ENCODE measurements around the gene UVRAG. TPM values are rescaled to one million over a fixed set of nuclear protein-coding genes. Genes with fewer than 3 reads are reported as not detected.

The UVRAG gene
- polyA plus RNA-seq, 6 donors from 2014 or later: 39.6 to 94.0 (median 70.8) TPM

DNA sequence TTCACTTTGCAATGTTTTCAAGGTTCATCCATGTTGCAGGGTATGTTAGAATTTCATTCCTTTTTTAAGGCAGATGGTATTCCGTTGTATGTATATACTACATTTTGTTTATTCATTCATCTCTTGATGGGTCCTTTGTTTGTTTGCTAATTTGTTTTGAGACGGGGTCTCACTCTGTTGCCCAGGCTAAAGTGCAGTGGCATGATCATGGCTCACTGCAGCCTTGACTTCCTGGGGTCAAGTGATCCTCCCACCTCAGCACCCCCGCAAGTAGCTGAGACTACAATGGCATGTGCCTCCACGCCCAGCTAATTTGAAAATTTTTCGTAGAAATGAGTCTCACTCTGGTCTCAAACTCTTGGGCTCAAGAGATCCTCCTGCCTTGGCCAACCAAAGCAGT, 6.2 kb downstream of the UVRAG start:
- no peaks in the 10 kb centered on the region for H3K27me3 Mint-ChIP-seq
- ATAC-seq (ENCODE audit: low read depth in 2 of 2) (no peak), DNase-seq (no peak)
- peak overlapping the region; percentile 44 to 88 (median 63) for H3K4me3 Mint-ChIP-seq
- peaks cover 0 to 17% of the 10 kb centered on the region in 2 donors for H3K36me3 Mint-ChIP-seq
- H3K27ac Mint-ChIP-seq: peak overlapping the region in 5 of 6 donors; percentile 77 to 95 (median 87)
- H3K9me3 Mint-ChIP-seq: peaks cover 0 to 4% (median 0%) of the 10 kb centered on the region in 7 donors
- peaks cover 32 to 66% (median 58%) of the 10 kb centered on the region in 3 donors for H3K4me1 Mint-ChIP-seq

DNA sequence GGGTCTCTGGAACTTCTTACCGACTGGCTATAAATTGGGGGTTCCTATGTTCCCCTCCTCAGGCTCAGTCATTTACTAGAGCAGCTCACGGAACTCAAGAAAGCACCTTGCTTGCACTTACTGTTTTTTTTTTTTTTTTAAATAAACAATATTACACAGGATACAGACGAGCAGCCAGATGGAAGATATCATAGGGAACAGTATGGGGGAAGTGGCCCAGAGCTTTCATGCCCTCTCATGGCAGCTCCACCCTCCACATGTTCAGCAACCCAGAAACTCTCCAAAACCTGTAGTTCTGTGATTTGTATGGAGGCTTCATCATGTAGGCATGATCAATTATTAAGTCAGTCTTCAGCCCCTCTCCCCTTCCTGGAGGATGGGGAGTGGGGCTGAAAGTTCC, 7.5 kb downstream of the UVRAG start:
- Mint-ChIP-seq H3K4me3 (peak overlapping the region; percentile 44 to 89 (median 83)), H3K4me1 (peaks cover 40 to 80% (median 70%) of the 10 kb centered on the region in 3 donors), H3K9me3 (peaks cover 0 to 4% (median 0%) of the 10 kb centered on the region in 7 donors), H3K27me3 (no peaks in the 10 kb centered on the region), H3K27ac (peak overlapping the region; percentile 91 to 99 (median 95)), H3K36me3 (peaks cover 0 to 21% of the 10 kb centered on the region in 2 donors)
- DNase-seq (no peak), ATAC-seq (ENCODE audit: low read depth in 2 of 2) (peak; percentile 24 to 35)

DNA sequence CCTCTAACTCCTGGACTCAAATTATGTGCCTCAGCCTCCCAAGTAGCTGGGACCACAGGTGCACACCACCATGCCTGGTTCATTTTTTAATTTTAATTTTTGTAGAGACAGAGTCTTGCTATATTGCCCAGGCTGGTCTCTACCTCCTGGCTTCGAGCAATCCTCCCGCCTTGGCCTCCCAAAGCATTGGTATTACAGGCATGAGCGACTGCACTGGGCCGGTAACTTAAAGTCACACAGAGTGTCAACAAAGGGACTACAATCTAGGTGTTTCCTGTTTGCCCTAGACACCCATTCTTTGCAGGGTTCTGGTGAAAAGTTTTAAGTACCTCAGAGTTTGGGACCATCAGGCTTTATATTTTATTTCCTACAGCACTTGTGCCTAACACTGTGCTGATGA, 8.4 kb downstream of the UVRAG start:
- H3K36me3 Mint-ChIP-seq: peaks cover 0 to 21% of the 10 kb centered on the region in 2 donors
- H3K9me3 Mint-ChIP-seq: peaks cover 0 to 4% (median 0%) of the 10 kb centered on the region in 7 donors
- H3K4me3 Mint-ChIP-seq: peak overlapping the region in 7 of 8 donors; percentile 32 to 89 (median 83)
- H3K27me3 Mint-ChIP-seq: no peaks in the 10 kb centered on the region
- ATAC-seq (ENCODE audit: low read depth in 2 of 2): no peak
- H3K4me1 Mint-ChIP-seq: peaks cover 44 to 84% (median 65%) of the 10 kb centered on the region in 3 donors
- H3K27ac Mint-ChIP-seq: peak overlapping the region; percentile 69 to 99 (median 95)
- no peak for DNase-seq

DNA sequence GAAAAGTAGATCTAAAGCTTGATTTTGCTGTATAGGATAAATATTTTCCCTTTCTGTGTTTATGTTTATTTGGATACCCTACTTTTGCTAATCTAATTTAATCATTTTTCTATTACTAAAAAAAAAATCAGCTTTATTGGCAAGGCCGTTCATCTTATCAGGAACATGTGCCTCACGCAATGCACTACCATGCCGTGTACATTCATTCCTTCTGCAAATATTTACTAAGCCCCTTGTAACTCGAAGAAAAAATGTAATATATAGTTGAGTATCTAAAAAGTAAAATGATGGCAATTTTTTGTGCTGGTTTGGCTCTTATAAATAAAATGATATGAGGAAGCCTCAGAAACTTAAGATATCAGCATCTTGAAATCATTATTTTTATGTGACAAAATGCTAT, 8.9 kb downstream of the UVRAG start:
- no peaks in the 10 kb centered on the region for H3K27me3 Mint-ChIP-seq
- ATAC-seq (ENCODE audit: low read depth in 2 of 2) (no peak), DNase-seq (no peak)
- H3K4me1 Mint-ChIP-seq: peaks cover 40 to 87% (median 60%) of the 10 kb centered on the region in 3 donors
- H3K36me3 Mint-ChIP-seq: peaks cover 0 to 21% of the 10 kb centered on the region in 2 donors
- peaks cover 0 to 4% (median 0%) of the 10 kb centered on the region in 7 donors for H3K9me3 Mint-ChIP-seq
- H3K27ac Mint-ChIP-seq: peak overlapping the region; percentile 94 to 99 (median 96)
- H3K4me3 Mint-ChIP-seq: peak overlapping the region; percentile 58 to 91 (median 81)

DNA sequence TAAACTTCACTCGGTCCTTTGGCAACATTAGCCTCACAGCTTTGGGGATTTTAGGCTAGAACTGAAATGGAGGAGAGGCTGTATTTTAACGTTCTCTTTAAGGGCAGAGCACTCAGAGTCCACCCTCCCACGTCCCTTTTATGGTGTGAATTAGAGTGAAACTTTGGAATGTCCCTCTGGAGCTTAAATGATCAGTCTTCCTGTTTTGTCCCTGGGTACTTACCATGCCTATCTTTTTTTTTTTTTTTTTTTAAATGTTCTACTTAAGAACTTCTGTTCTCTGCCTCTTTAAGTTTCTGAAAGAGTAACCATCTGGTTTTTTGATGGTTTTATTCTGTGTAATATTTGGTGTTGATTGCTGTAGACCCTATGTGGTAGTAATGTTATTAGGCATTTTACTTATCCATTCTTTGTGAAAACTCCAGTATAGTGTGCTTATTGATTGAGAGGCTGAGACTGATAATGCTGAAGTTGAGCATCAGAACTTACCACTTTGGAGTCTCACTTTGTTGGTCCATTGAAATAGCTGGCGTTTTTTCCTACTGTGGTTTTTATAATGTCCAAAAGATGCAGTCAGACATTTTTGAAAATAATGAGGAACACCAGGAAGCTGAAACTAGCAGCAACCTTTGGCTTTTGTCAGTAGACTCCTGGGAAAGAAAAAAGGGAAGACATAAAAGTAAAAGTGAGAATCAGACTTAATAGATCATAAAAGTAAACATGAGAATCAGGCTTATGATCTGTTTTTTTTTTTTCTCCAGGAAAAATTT, 11.6 kb downstream of the UVRAG start:
- Mint-ChIP-seq H3K4me3 (peak overlapping the region; percentile 58 to 91 (median 78)), H3K4me1 (peaks cover 41 to 93% (median 64%) of the 10 kb centered on the region in 3 donors), H3K36me3 (peaks cover 0 to 15% of the 10 kb centered on the region in 2 donors), H3K27ac (peak overlapping the region; percentile 92 to 97 (median 95)), H3K9me3 (peaks cover 0 to 4% (median 0%) of the 10 kb centered on the region in 7 donors), H3K27me3 (no peaks in the 10 kb centered on the region)
- ATAC-seq (ENCODE audit: low read depth in 2 of 2): no peak
- DNase-seq: no peak

DNA sequence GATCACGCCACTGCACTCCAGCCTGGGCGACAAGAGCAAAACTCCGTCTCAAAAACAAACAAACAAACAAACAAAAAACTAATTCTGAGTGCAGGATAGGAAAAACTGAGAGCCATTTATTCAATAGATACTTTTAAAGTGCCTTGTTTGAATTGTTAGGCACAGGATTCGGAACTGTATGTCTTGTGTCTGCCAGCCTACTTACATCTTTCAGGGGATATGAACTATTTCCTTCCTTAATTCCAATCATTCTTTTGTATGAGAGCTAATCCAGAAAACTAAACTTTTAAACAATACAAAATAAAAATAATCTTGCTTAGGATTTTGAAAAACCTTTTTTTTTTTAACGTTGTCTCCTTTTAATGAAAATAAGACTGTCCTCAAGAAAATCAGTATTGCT, 12.6 kb downstream of the UVRAG start:
- Mint-ChIP-seq H3K27ac (peak overlapping the region in 5 of 6 donors; percentile 83 to 97 (median 94)), H3K9me3 (no peaks in the 10 kb centered on the region), H3K4me3 (peak overlapping the region; percentile 5 to 91 (median 60)), H3K27me3 (no peaks in the 10 kb centered on the region), H3K4me1 (peaks cover 40 to 93% (median 64%) of the 10 kb centered on the region in 3 donors), H3K36me3 (peaks cover 0 to 15% of the 10 kb centered on the region in 2 donors)
- no peak for ATAC-seq (ENCODE audit: low read depth in 2 of 2)
- DNase-seq: no peak

DNA sequence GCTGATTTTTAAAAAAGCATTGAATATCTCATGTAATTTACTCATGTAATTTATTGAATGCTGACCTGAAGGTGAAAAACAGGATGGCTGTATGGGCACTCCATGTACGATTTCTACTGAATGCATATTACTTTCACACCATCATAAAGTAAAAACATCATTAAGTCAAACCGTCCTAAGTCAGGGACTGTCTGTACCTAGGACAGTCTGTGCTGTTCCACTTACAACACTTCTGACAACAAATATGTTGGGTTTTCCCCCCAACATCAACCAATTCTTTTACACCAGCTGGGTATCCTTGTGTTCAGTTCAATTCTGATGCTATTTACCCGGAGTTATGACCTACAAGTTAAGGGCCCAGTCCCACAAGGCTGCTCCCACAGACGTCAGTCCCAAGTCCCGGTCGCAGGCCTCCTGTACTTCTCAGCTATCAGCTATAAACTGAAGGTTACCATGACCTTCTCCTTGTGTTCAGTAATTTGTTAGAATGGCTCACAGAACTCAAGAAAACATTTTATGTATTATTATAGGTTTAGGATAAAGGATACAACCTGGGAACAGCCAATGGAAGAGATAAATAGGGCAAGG, 17.0 kb downstream of the UVRAG start:
- H3K9me3 Mint-ChIP-seq: no peaks in the 10 kb centered on the region
- ATAC-seq (ENCODE audit: low read depth in 2 of 2) (no peak), DNase-seq (no peak)
- peak overlapping the region in 1 of 8 donors; percentile 22 for H3K4me3 Mint-ChIP-seq
- no peaks in the 10 kb centered on the region for H3K36me3 Mint-ChIP-seq
- no peaks in the 10 kb centered on the region for H3K27me3 Mint-ChIP-seq
- peak overlapping the region in 3 of 6 donors; percentile 21 to 50 (median 47) for H3K27ac Mint-ChIP-seq
- H3K4me1 Mint-ChIP-seq: peaks cover 60 to 89% (median 79%) of the 10 kb centered on the region in 3 donors

DNA sequence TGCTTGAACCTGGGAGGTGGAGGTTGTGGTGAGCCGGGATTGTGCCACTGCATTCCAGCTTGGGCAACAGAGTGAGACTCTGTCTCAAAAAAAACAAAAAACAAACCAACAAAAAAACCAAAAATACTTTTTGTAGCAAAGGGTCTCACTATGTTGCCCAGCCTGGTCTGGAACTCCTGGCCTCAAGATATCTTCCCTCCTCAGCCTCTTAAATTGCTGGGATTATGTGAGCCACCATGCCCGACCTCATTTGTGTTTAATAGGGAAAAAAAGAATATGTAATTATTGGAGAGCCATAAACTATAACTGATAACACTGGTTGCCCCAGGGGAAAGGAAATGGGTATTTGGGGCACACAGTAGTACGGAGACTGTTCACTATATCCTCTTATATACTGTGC, 19.7 kb downstream of the UVRAG start:
- no peaks in the 10 kb centered on the region for H3K9me3 Mint-ChIP-seq
- peak overlapping the region; percentile 43 to 74 (median 61) for H3K27ac Mint-ChIP-seq
- ATAC-seq (ENCODE audit: low read depth in 2 of 2) (peak in 1 of 2 donors; percentile 36), DNase-seq (no peak)
- H3K4me1 Mint-ChIP-seq: peaks cover 71 to 95% (median 95%) of the 10 kb centered on the region in 3 donors
- peak overlapping the region in 6 of 8 donors; percentile 6 to 69 (median 58) for H3K4me3 Mint-ChIP-seq
- H3K36me3 Mint-ChIP-seq: peaks cover 0 to 5% of the 10 kb centered on the region in 2 donors
- no peaks in the 10 kb centered on the region for H3K27me3 Mint-ChIP-seq

DNA sequence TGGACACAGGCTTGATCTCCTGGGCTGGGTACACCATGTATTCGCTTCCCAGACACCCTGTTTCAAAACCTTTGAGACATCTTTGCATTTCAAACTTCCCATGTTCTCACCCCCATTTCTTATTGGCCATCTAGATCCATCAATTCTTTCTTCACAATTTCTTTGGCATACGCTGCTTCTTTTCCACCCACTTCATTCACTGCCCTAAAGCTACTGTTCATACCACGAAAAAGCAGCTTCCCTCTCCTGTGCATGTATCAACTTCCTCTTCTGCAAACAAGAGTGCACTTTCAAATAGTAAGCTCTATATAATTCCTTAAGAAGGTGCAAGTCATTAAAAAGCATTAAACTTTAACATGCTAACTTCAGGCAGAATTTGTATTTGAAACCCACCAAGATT, 21.4 kb downstream of the UVRAG start:
- H3K9me3 Mint-ChIP-seq: no peaks in the 10 kb centered on the region
- H3K27me3 Mint-ChIP-seq: no peaks in the 10 kb centered on the region
- ATAC-seq (ENCODE audit: low read depth in 2 of 2): peak; percentile 70 to 74
- peaks cover 0 to 5% of the 10 kb centered on the region in 2 donors for H3K36me3 Mint-ChIP-seq
- no peak for DNase-seq
- peak overlapping the region; percentile 7 to 95 (median 51) for H3K27ac Mint-ChIP-seq
- H3K4me1 Mint-ChIP-seq: peaks cover 74 to 92% (median 89%) of the 10 kb centered on the region in 3 donors
- H3K4me3 Mint-ChIP-seq: peak overlapping the region in 7 of 8 donors; percentile 5 to 76 (median 51)

DNA sequence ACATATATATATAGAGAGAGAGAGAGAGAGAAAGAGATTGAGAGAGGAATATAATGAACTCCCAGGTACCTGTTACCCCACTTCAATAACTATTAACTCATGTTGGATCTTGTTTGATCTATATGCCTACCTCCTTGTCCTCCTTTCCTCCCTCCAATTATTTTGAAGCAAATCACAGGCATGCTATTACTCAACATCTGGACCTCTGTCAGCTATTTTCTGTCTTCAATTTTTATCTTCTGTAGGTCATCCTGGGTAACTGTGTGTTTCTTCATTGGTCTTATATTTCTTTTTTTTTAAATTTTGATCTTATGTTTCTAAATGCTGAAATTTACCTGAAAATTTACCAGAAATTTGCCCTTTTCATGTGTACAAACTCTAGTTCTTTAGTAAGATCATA, 24.8 kb downstream of the UVRAG start:
- no peak for ATAC-seq (ENCODE audit: low read depth in 2 of 2)
- Mint-ChIP-seq H3K4me1 (peaks cover 65 to 90% (median 86%) of the 10 kb centered on the region in 3 donors), H3K4me3 (peak overlapping the region in 3 of 8 donors; percentile 6 to 18 (median 9)), H3K27ac (peak overlapping the region; percentile 4 to 93 (median 85)), H3K9me3 (no peaks in the 10 kb centered on the region), H3K36me3 (peaks cover 0 to 10% of the 10 kb centered on the region in 2 donors), H3K27me3 (no peaks in the 10 kb centered on the region)
- DNase-seq: no peak

DNA sequence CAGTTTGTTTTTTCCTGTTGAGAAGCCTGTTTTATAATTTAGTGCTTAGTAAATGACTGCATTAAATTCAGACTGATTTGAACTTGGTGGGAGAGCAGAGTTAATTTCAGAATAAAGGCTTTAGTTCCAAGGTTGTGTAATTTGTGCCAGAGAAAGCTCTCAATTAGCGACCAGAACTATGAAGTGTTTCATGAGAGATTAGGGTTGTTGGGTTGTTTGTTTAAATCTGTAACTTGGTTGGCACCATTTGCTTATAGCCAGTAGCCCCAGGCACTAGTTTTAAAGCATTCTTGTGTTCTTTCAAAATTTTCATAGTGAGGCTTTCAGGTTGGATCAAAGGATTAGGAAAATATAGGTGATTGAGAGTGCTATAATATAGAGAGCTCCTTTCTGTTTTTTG, 25.5 kb downstream of the UVRAG start:
- Mint-ChIP-seq H3K27me3 (no peaks in the 10 kb centered on the region), H3K4me1 (peaks cover 66 to 92% (median 87%) of the 10 kb centered on the region in 3 donors), H3K36me3 (peaks cover 0 to 16% of the 10 kb centered on the region in 2 donors), H3K27ac (peak overlapping the region; percentile 4 to 93 (median 85)), H3K4me3 (peak overlapping the region in 2 of 8 donors; percentile 6 to 25), H3K9me3 (peaks cover 0 to 2% (median 0%) of the 10 kb centered on the region in 7 donors)
- DNase-seq (no peak), ATAC-seq (ENCODE audit: low read depth in 2 of 2) (no peak)

DNA sequence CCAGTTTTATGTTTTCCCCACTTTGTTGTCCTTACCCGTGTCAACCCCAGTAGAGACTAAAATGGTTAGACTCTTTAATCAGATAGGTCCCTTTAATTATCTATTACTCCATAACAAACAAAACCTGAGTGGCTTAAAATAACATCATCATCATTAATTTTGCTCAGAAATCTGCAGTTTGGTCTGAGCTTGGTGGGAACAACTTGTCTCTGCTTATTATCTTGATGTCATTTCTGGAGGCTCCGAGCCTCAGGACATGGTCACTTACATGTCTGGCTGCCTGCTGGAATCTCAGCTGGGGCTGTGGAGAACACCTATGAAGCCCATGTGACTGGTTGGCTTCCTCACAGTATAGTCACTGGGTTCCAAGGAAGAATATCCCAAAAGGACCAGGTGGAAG, 26.7 kb downstream of the UVRAG start:
- ATAC-seq (ENCODE audit: low read depth in 2 of 2) (no peak), DNase-seq (no peak)
- Mint-ChIP-seq H3K4me1 (peaks cover 63 to 92% (median 88%) of the 10 kb centered on the region in 3 donors), H3K27me3 (no peaks in the 10 kb centered on the region), H3K27ac (peak overlapping the region in 2 of 6 donors; percentile 60 to 66), H3K4me3 (no peak overlapping the region), H3K36me3 (peaks cover 0 to 24% of the 10 kb centered on the region in 2 donors), H3K9me3 (peaks cover 0 to 2% (median 0%) of the 10 kb centered on the region in 7 donors)

DNA sequence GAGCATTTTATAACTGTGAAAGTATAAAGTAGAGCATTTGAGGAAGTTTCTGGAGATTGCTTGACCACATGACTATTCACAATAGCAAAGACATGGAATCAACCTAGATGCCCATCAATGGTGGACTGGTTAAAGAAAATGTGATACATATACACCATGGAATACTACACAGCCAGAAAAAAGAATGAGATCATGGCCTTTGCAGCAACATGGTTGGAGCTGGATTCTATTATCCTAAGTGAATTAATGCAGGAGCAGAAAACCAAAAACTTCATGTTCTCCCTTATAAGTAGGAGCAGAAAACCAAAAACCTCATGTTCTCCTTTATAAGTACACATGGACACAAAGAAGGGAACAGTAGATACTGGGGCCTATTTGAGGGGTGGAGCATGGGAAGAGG, 30.3 kb downstream of the UVRAG start:
- peaks cover 0 to 18% of the 10 kb centered on the region in 2 donors for H3K36me3 Mint-ChIP-seq
- ATAC-seq (ENCODE audit: low read depth in 2 of 2) (peak in 1 of 2 donors; percentile 46), DNase-seq (no peak)
- H3K9me3 Mint-ChIP-seq: peaks cover 0 to 3% (median 0%) of the 10 kb centered on the region in 7 donors
- H3K4me3 Mint-ChIP-seq: peak overlapping the region in 1 of 8 donors; percentile 16
- H3K27ac Mint-ChIP-seq: peak overlapping the region in 2 of 6 donors; percentile 47 to 60
- peaks cover 48 to 91% (median 64%) of the 10 kb centered on the region in 3 donors for H3K4me1 Mint-ChIP-seq
- H3K27me3 Mint-ChIP-seq: no peaks in the 10 kb centered on the region
